Jurkat, Clone E6-1 (cell line): ENCODE results near the gene F2RL3.
A peak's percentile ranks its signal among the peaks of the same experiment; 100 is the strongest.

Experiments used
- DNase-seq: peaks from one replicate; pipeline ENCODE4 v3.0.0-alpha.2; 2011; ENCODE audit warnings: low read depth, low spot score
- H3K4me3 ChIP-seq: 2 replicates; pipeline ENCODE4 v1.5.1; 2011; ENCODE audit warnings: mild to moderate bottlenecking, low read length, control low read depth, moderate library complexity

Gene F2RL3

DNA sequence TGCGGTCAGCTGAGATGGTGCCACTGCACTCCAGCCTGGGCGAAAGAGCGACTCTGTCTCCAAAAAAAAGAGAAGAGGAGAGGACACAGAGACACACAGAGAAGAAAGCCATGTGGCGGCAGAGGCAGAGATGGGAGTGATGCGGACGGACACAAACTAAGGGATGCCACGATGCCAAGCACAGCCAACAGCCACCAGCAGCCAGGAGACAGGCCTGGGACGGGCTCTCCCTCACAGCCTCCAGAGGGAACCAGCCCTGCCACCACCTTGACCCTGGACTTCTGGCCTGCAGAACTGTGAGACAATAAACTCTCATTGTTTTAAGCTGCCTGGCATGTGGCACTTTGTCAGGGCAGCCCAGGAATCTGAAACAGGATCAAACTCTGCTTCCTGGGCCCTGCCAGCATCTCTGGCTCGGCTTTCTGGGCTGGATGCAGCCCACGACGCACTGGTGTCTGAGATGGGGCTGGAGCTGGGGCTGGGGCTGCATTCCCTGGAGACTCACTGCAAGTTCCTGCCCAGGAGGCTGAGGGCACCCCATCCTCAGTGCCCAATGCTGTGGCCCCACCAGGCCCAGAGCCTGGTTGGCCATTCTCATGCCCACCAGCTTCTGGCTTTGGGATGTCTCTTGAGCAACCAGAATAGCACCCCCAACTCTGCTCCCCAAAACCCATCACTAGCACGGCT is 3.0 kb downstream of the F2RL3 start:
- H3K4me3 ChIP-seq: no peak overlapping the region
- DNase-seq: no peak

DNA sequence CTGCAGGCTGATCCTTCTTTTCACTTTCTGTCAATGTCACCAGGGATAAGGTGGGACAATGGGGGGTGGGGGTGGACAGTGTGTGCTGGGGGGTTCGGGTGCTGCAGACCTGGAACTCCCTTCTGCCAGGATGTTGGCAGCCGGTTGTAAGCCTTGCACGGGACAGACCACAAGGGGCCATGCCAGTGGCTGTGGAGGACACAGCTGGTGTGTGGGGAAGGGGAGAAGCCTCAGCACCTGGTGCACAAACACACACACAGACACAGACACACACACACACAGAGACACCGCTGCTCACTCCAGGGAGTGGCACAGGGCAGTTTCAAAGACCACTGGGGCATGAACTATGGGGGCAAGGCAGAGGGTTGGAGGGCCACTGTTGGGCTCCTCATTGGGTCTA is 3.6 kb downstream of the F2RL3 start:
- no peak overlapping the region for H3K4me3 ChIP-seq
- peak; percentile 52 for DNase-seq

- H3K4me3 ChIP-seq: no peak overlapping the region
- peak; percentile 82 for DNase-seq
Observed at GRCh38 chr19:16892868-16893685, 4.3 kb downstream of the F2RL3 start.

GRCh38 chr19:16893686-16893989 is 4.8 kb downstream of the F2RL3 start:
- peak; percentile 5 for DNase-seq

DNA sequence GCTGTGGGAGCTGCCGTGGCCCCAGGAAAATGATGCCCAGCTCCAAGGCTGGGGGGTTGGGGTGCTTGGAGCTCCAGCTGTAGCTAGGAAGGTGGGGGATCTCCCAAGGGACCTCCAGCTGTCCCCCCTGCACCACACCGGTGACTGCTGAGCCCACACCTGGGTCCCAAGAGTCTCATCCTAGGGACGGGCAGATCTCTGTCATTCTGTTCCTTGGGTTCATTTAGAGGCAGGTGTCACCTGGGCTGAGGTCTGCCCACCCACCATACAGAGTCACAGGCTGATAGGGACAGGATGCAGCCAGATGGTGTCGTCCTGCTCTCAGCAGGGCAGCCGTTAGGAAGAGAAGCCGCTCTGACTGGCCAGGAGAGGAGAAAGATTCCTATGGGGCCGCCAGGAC is 5.3 kb downstream of the F2RL3 start:
- no peak overlapping the region for H3K4me3 ChIP-seq
- no peak for DNase-seq

More at GRCh38 chr19:16893686-16893989, 4.8 kb downstream of the F2RL3 start:
- no peak overlapping the region for H3K4me3 ChIP-seq

DNA sequence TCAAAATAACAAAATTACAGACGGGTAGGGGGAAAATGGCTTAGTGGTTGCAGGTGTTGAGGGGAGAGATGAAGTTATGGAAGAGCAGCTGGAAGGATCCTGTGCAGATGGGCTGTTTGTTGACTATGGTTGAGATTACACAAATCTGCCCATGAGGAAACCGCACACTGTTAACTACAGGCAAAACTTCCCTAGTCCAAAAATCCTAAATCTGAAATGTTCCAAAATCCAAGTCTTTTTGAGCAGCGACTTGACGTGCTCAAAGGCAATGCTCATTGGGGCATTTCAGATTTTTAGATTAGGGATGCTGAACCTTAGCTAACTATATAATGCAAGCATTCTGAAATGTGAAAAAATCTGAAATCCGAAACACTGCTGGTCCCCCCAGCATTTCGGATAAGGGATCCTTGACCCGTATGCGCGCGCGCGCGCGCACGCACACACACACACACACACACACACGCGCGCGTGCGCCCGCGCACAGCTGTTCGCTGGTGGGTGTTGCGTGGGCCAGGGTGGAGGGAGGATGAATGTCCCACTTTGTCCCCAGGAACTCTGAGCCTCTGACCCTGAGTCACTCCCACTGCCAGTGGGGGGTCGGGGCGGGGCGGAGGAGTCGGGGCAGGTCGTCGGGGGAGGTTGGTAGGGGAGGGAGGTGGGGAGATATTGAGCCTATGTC is 6.8 kb downstream of the F2RL3 start:
- no peak overlapping the region for H3K4me3 ChIP-seq
- DNase-seq: no peak

GRCh38 chr19:16896146-16897028 is 7.6 kb downstream of the F2RL3 start:
- H3K4me3 ChIP-seq: no peak overlapping the region
- no peak for DNase-seq

DNA sequence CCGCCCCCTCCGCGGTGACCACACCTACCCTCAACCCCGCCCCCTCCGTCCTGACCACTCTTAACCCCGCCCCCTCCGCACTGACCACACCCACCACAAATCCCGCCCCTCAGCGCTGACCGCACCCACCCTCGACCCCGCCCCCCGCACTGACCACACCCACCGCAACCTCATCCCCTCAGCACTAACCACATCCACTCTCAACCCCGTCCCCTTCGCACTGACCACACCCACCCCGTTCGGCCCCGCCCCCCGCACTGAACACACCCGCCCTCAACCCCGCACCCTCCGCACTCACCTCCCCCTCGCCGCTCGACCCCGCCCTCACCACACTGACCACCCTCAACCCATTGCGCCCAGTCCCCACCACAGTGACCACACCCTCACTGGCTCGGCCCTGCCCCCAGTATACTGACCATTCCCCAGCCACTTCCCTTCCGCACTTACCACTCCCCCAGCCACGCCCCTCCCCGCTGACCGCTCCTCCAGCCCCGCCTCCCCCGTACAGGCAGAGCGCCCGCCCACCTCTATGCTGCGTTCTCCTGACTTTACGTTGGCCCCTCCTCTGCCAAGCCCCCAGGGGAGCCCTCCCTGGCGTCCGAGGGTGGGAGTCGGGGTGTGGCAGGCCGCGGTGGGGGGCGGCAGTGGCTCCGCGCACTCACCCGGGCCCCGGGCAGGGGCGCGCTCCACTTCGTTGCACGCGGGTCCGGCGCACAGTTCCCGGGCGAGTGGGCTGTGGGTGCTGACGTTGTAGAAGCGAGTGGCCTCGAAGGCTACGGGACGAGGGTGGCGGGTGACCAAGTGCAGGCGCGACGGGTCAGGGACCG is 8.4 kb downstream of the F2RL3 start:
- DNase-seq: peak; percentile 20
- H3K4me3 ChIP-seq: no peak overlapping the region

DNA sequence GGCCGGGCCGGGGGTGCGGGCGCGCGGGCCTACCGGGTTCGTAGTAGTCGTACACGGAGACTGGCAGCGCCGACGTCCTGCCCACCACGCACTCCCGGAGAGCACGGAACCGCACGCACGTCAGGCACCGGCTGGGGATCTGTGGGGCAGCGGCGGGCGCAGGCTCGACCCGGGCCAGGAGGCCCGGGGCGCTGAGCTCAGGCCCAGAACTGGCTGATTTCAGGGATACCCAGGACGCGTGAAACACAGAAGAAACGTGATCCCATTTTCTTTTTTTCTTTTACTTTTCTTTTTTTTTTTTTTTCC is 9.0 kb downstream of the F2RL3 start:
- DNase-seq: no peak
- no peak overlapping the region for H3K4me3 ChIP-seq

GRCh38 chr19:16898361-16899015 is 9.7 kb downstream of the F2RL3 start:
- no peak for DNase-seq
- H3K4me3 ChIP-seq: no peak overlapping the region

- DNase-seq: peak; percentile 39
- H3K4me3 ChIP-seq: no peak overlapping the region
Observed at GRCh38 chr19:16899566-16900075, 10.8 kb downstream of the F2RL3 start.

DNA sequence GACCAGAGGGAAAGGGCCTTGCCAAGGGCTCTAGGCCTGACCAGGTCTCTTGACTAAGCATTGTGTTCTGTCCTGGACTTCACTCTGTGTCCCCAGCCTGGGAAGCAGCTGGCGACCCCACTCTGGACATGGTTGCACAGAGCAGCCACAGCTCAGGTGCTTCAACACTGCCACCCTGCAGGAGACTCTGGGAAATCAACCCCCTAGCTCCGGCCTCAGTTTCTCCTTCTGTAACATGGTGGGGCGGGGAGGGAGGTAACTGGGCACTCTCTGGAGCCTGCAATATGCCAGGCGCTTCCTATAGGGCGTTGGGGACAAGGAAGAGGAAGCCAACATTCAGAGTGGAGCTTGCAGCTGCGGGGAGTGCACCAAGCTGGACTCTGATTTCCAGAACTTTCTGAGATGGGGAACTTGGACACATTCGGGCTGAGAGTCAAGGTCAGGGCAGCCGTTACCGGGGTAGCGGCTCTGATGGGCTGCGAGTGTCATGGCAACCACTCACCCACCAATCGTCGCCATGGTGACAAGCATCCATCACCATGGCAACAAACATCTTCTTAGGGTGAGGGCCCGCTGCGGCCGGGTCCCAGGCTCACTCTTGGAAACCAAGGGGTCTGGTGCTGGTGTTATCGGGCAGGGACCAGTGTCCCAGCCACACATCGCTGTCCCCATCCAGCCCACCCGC is 12.8 kb downstream of the F2RL3 start:
- no peak for DNase-seq

DNA sequence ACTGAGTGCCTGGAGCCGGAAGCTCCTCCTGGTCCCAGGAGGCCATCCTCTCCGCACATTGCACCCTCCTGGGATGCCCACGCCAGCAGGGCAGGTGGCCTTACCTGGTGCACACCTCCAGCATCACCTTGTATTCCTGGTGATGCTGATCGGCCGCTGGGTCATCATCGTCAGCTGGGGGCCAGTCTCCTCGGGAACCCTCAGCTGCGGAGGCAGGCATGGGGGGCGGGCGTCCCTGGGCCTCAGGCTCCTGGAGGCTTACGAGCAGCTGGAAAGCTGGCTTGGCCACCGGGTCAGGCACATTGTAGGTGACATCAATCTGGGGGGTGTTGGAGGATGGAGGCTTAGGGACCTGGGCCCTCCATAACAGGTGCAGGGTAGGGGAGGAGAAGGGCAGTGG is 13.7 kb downstream of the F2RL3 start:
- no peak overlapping the region for H3K4me3 ChIP-seq
- no peak for DNase-seq

More for the DNA sequence above, 12.8 kb downstream of the F2RL3 start:
- no peak overlapping the region for H3K4me3 ChIP-seq

DNA sequence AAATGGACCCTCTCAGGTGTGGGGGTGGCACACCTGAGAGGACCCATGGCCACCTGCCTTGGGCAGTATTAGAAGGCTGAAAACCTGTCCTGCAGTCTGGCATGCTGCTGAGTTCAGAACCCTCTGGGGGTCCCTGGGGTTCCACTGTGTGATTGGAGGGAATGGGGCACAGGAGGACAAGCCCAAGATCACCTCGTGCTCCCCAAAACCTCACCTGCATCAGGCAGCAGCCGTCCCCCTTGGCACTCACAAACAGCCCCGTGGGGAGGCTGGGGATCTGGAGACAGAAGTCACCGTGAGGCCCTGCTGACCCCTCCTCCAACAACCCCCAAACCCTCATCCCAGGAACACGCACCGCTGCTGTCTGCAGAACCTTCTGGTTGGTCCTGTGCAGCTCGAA is 14.5 kb downstream of the F2RL3 start:
- H3K4me3 ChIP-seq: no peak overlapping the region
- DNase-seq: no peak

- DNase-seq: no peak
- no peak overlapping the region for H3K4me3 ChIP-seq
Observed at GRCh38 chr19:16904599-16904998, 15.8 kb downstream of the F2RL3 start.

GRCh38 chr19:16908759-16909158 is 20.0 kb downstream of the F2RL3 start:
- DNase-seq: no peak
- no peak overlapping the region for H3K4me3 ChIP-seq

DNA sequence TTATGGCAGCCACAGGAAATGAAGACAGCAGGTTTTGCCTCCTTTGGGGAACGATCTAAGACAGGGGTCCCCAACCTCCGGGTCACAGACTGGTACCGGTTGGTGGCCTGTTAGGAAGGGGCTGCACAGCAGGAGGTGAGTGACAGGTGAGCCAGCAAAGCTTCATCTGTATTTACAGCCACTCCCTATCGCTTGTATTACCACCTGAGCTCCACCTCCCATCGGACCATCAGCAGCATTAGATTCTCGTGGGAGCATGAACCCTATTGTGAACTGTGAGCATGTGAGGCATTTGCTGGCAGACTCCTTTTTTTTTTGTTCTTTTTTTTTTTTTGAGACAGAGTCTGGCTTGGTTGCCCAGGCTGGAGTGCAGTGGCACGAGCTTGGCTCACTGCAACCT is 22.2 kb downstream of the F2RL3 start:
- no peak overlapping the region for H3K4me3 ChIP-seq
- DNase-seq: no peak

DNA sequence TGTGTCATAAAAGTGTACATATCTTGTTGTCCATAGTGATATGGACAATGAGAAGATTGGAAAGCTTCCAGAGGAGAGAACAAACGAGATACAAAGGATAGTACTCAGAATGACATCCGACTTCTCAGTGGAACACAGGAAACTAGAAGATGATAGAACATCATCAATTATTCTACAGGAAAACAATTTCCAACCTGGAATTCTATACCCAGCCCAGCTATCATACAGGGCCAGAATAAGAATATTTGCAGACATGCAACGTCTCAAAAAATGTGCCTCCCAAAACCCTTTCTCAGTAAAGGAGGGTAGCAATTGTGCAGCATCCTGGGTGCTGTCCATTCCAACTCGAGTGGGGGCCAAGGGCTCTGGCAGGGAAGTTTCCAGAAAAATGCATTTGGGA is 24.0 kb downstream of the F2RL3 start:
- no peak overlapping the region for H3K4me3 ChIP-seq

More for the DNA sequence above, 24.0 kb downstream of the F2RL3 start:
- no peak for DNase-seq
